ENCODE data around the gene KRTCAP3. TPM values are rescaled to one million over a fixed set of nuclear protein-coding genes. Genes with fewer than 3 reads are reported as not detected.

KRTCAP3 gene
- total and polyA plus RNA-seq, 9 of the 15 experiments (the other 6 are each of a cell fraction or from before 2014, with no cell fraction given): 0.24 to 1.4 (median 0.73) TPM

GRCh38 chr2:27489498-27490397, 47.6 kb downstream of the KRTCAP3 start, which contains the start of gene IFT172 (continued):
- TF ChIP-seq STAT6 (CRISPR knock-in tag; IDR thresholded peaks at IDR 0.05) (no peak), TBL1XR1 (IDR thresholded peaks at IDR 0.05; ENCODE audit: low read length in 2 of 2) (peak in 1 of 2 experiments; percentile 87; a peak in 2 of 4 replicates), HDAC6 (IDR thresholded peaks at IDR 0.05; ENCODE audit: low read depth, low read length) (no peak), E2F5 (CRISPR knock-in tag; IDR thresholded peaks at IDR 0.05) (no peak), ZEB2 (IDR thresholded peaks at IDR 0.05) (peak; percentile 85), ZNF584 (CRISPR knock-in tag; IDR thresholded peaks at IDR 0.05; ENCODE audit: low read depth) (no peak), SMAD2 (IDR thresholded peaks at IDR 0.05; ENCODE audit: low read depth, low read length) (no peak), CREM (IDR thresholded peaks at IDR 0.05; ENCODE audit: low read depth) (peak; percentile 99), NUFIP1 (IDR thresholded peaks at IDR 0.05; ENCODE audit: partially characterized antibody) (no peak), HNRNPK (IDR thresholded peaks at IDR 0.05; ENCODE audit: low read depth, low read length, poor library complexity, severe bottlenecking) (no peak), ZNF408 (CRISPR knock-in tag; IDR thresholded peaks at IDR 0.05; ENCODE audit: low read depth) (no peak), TSHZ1 (CRISPR knock-in tag; IDR thresholded peaks at IDR 0.05) (no peak), HDAC8 (tag; IDR thresholded peaks at IDR 0.05) (no peak), FIP1L1 (IDR thresholded peaks at IDR 0.05; ENCODE audit: low read depth, low read length, poor library complexity, severe bottlenecking) (no peak), ZNF778 (CRISPR knock-in tag; IDR thresholded peaks at IDR 0.05) (no peak), CBX5 (IDR thresholded peaks at IDR 0.05; ENCODE audit: borderline replicate concordance, low read depth) (no peak), RBM22 (IDR thresholded peaks at IDR 0.05; ENCODE audit: low read depth, low read length, poor library complexity, severe bottlenecking) (no peak), ZBTB33 (CRISPR knock-in tag; IDR thresholded peaks at IDR 0.05) (no peak), ZNF165 (CRISPR knock-in tag; IDR thresholded peaks at IDR 0.05; ENCODE audit: borderline replicate concordance) (no peak)
